Erythroblast (primary cell): ENCODE results near the gene NFE2L3.

Source experiments
- GATA1 ChIP-seq: IDR thresholded peaks from 2 replicates; pipeline ENCODE4 v1.6.1; 2011; ENCODE audit warnings: low read depth, mild to moderate bottlenecking, control low read depth, low read length, moderate library complexity
- POLR2A ChIP-seq: IDR thresholded peaks from 2 replicates; pipeline ENCODE4 v1.6.1; 2011; ENCODE audit warnings: mild to moderate bottlenecking, low read length

GRCh38 chr7:26141077-26141476 lies 10.9 kb upstream of the NFE2L3 start:
- TF ChIP-seq POLR2A (no peak), GATA1 (no peak)
